HG03103 (cell line): ENCODE data around the gene PLEKHM3.
A peak's percentile ranks its signal among the peaks of the same experiment; 100 is the strongest.

Experiments used
- ATAC-seq: cut with Tn5 transposase; IDR thresholded peaks from one replicate; pipeline ENCODE4 v1.9.1; 2021; ENCODE audit warnings: low read depth; ENCODE audit not compliant: unreplicated experiment

PLEKHM3 gene

GRCh38 chr2:208000701-208001395 lies 24.5 kb downstream of the PLEKHM3 start:
- ATAC-seq: no peak

- ATAC-seq: no peak
Measured at GRCh38 chr2:207996848-207997247, 28.5 kb downstream of the PLEKHM3 start.

- ATAC-seq: no peak
Measured at GRCh38 chr2:207995887-207996286, 29.4 kb downstream of the PLEKHM3 start.

- ATAC-seq: peak; percentile 68
Measured at GRCh38 chr2:207993151-207993763, 32.1 kb downstream of the PLEKHM3 start.

- no peak for ATAC-seq
Measured at GRCh38 chr2:207991944-207992343, 33.4 kb downstream of the PLEKHM3 start.

GRCh38 chr2:207990784-207991183 lies 34.5 kb downstream of the PLEKHM3 start:
- no peak for ATAC-seq

- ATAC-seq: no peak
Measured at GRCh38 chr2:207988975-207989374, 36.4 kb downstream of the PLEKHM3 start.

- ATAC-seq: peak; percentile 47
Measured at GRCh38 chr2:207987025-207987716, 38.2 kb downstream of the PLEKHM3 start.

GRCh38 chr2:207984765-207985480 lies 40.4 kb downstream of the PLEKHM3 start:
- no peak for ATAC-seq

GRCh38 chr2:207983641-207984042 lies 41.7 kb downstream of the PLEKHM3 start:
- ATAC-seq: peak; percentile 66

GRCh38 chr2:207978177-207978948 lies 47.0 kb downstream of the PLEKHM3 start:
- no peak for ATAC-seq

GRCh38 chr2:207975921-207976320 lies 49.4 kb downstream of the PLEKHM3 start:
- no peak for ATAC-seq

- ATAC-seq: no peak
Measured at GRCh38 chr2:207974216-207974605, 51.1 kb downstream of the PLEKHM3 start.

GRCh38 chr2:207970826-207971180 lies 54.5 kb downstream of the PLEKHM3 start:
- no peak for ATAC-seq

GRCh38 chr2:207970147-207970825 lies 55.0 kb downstream of the PLEKHM3 start:
- no peak for ATAC-seq

GRCh38 chr2:207969249-207969648 lies 56.1 kb downstream of the PLEKHM3 start:
- no peak for ATAC-seq

- ATAC-seq: no peak
Measured at GRCh38 chr2:207967121-207967520, 58.2 kb downstream of the PLEKHM3 start.

GRCh38 chr2:207960911-207961310 lies 64.4 kb downstream of the PLEKHM3 start:
- no peak for ATAC-seq

- ATAC-seq: no peak
Measured at GRCh38 chr2:207960090-207960489, 65.2 kb downstream of the PLEKHM3 start.

- no peak for ATAC-seq
Measured at GRCh38 chr2:207956771-207957170, 68.6 kb downstream of the PLEKHM3 start.
